Endothelial cell of umbilical vein (primary cell): ENCODE data around the gene TRPM1.

ENCODE experiments used
- CTCF ChIP-seq, 2 donors: IDR thresholded peaks; 1 replicate in 1 of 2; 2 replicates in 1 of 2; pipeline ENCODE4 v1.5.1; 2011; ENCODE audit warnings: low read length in 2 of 2, mild to moderate bottlenecking in 2 of 2, moderate library complexity in 2 of 2, control low read depth in 1 of 2, inconsistent platforms in 1 of 2, low read depth in 1 of 2; ENCODE audit not compliant: insufficient read depth in 1 of 2; ENCODE audit errors: extremely low read depth in 1 of 2
- EZH2 ChIP-seq: IDR thresholded peaks from 2 replicates; pipeline ENCODE4 v1.6.1; 2012; ENCODE audit warnings: borderline replicate concordance, low read depth, mild to moderate bottlenecking, moderate library complexity, low read length, inconsistent platforms; ENCODE audit not compliant: severe bottlenecking
- JUN ChIP-seq: IDR thresholded peaks from 2 replicates; pipeline ENCODE4 v1.6.1; 2011; ENCODE audit warnings: borderline replicate concordance, low read depth; ENCODE audit not compliant: insufficient read length, insufficient read depth
- MAX ChIP-seq: IDR thresholded peaks from 2 replicates; pipeline ENCODE4 v1.6.1; 2011; ENCODE audit not compliant: insufficient read depth, insufficient read length
- POLR2A ChIP-seq: IDR thresholded peaks from 2 replicates; pipeline ENCODE4 v1.6.1; 2012; ENCODE audit warnings: low read depth, mild to moderate bottlenecking, control low read depth, low read length
- POLR2AphosphoS5 ChIP-seq: IDR thresholded peaks from 2 replicates; pipeline ENCODE4 v1.6.1; 2012; ENCODE audit warnings: low read depth, mild to moderate bottlenecking, control low read depth, low read length, moderate library complexity; ENCODE audit not compliant: insufficient read depth

- TF ChIP-seq EZH2 = no peak
- TF ChIP-seq CTCF (IDR thresholded peaks at IDR 0.05; ENCODE audit: extremely low read depth in 1 of 2, insufficient read depth in 1 of 2, low read depth in 1 of 2, low read length in 2 of 2) = no peak
- no peak for TF ChIP-seq MAX
- TF ChIP-seq JUN = no peak
- no peak for TF ChIP-seq POLR2AphosphoS5
- TF ChIP-seq POLR2A = no peak
Observed at GRCh38 chr15:31106495-31107300, 5.2 kb upstream of the TRPM1 start.
